Measurements from ENCODE around the gene ITGAX. TPM values are rescaled to one million over a fixed set of nuclear protein-coding genes. Genes with fewer than 3 reads are reported as not detected.
"Not testable (repeated sequence)": the region's sequence is repeated elsewhere in the genome, so short reads cannot be mapped to it uniquely, and the experiment has no call there.

The ITGAX gene
- total RNA-seq, result not detected in 2 replicates
- long read RNA-seq, result 0 reads

DNA sequence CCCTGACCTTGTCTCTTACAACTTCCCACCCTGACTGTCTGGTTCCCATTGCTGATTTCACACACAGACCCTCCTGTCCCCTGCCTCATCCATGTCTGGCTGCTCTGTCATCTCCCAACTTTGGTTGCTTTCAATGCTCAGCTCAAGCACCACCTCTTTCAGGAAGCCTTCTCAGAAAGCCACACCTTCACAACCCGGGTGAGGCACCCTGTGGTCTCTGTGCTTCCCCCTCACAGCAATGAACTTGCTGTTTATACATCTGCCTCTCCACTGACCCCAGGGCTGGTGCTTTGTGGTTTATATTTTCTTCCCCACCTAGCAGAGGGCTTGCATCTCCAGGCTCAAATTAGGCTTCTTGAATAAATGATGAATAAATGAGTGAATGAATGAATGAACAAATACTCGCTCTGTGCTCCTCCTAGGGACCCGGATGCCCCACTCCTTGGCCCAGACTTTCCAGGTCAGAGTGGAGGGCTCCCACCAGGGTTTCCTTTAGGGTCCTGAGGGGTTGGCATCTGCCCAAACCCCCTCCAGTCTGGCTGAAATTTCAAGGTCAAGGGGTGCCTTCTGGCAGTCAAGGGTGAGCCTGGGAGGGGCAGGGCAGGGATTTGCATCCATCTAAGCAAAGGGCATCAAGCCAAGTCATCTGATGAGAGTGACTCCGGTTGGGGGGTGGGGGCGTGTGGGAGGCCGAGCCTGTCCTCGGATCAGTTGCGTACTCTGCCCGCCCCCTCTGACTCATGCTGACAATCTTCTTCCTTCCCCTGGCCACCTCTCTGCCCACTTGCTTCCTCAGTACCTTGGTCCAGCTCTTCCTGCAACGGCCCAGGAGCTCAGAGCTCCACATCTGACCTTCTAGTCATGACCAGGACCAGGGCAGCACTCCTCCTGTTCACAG lies at the start of gene ITGAX:
Gene ITGAX (plus strand): TSS at position 783 of the 898 bp plus-strand sequence. CDS start 79 bp downstream, at position 862.
- no peaks in the 10 kb centered on the region for H3K4me1 Mint-ChIP-seq (ENCODE audit: unreplicated experiment)
- H3K9me3 Mint-ChIP-seq (ENCODE audit: unreplicated experiment), result no peaks in the 10 kb centered on the region
- no peak within 1 kb of the TSS for H3K4me3 Mint-ChIP-seq (ENCODE audit: unreplicated experiment)
- H3K27ac Mint-ChIP-seq (ENCODE audit: unreplicated experiment), result no peak within 1 kb of the TSS
- H3K36me3 Mint-ChIP-seq (ENCODE audit: unreplicated experiment), result no peaks in the 10 kb centered on the region
- no peaks in the 10 kb centered on the region for H3K27me3 Mint-ChIP-seq (ENCODE audit: unreplicated experiment)
- TF ChIP-seq, protein P1, sequence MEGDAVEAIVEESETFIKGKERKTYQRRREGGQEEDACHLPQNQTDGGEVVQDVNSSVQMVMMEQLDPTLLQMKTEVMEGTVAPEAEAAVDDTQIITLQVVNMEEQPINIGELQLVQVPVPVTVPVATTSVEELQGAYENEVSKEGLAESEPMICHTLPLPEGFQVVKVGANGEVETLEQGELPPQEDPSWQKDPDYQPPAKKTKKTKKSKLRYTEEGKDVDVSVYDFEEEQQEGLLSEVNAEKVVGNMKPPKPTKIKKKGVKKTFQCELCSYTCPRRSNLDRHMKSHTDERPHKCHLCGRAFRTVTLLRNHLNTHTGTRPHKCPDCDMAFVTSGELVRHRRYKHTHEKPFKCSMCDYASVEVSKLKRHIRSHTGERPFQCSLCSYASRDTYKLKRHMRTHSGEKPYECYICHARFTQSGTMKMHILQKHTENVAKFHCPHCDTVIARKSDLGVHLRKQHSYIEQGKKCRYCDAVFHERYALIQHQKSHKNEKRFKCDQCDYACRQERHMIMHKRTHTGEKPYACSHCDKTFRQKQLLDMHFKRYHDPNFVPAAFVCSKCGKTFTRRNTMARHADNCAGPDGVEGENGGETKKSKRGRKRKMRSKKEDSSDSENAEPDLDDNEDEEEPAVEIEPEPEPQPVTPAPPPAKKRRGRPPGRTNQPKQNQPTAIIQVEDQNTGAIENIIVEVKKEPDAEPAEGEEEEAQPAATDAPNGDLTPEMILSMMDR (IDR thresholded peaks at IDR 0.05), result no peak
- DNase-seq (ENCODE audit: extremely low spot score, unreplicated experiment), result no peak

DNA sequence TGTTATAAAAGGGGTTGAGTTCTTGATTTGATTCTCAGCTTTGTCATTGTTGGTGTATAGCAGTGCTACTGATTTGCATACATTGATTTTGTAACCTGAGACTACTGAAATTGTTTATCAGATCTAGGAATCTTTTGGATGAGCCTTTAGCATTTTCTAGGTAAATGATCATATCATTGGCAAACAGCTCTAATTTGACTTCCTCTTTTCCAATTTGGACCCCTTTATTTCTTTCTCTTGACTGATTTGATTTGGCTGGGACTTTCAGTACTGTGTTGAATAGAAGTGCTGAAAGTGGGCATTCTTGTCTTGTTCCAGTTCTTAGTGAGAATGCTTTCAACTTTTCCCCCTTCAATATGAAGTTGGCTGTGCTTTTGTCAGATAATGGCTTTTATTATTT lies 49.8 kb upstream of the ITGAX start:
- H3K27me3 Mint-ChIP-seq (ENCODE audit: unreplicated experiment), result peaks cover 25% of the 10 kb centered on the region
- no peak for DNase-seq (ENCODE audit: extremely low spot score, unreplicated experiment)
- no peaks in the 10 kb centered on the region for H3K4me1 Mint-ChIP-seq (ENCODE audit: unreplicated experiment)
- H3K27ac Mint-ChIP-seq (ENCODE audit: unreplicated experiment), result no peak overlapping the region
- TF ChIP-seq, protein P1 (IDR thresholded peaks at IDR 0.05), result no peak
- no peaks in the 10 kb centered on the region for H3K9me3 Mint-ChIP-seq (ENCODE audit: unreplicated experiment)
- no peaks in the 10 kb centered on the region for H3K36me3 Mint-ChIP-seq (ENCODE audit: unreplicated experiment)
- no peak overlapping the region for H3K4me3 Mint-ChIP-seq (ENCODE audit: unreplicated experiment)

DNA sequence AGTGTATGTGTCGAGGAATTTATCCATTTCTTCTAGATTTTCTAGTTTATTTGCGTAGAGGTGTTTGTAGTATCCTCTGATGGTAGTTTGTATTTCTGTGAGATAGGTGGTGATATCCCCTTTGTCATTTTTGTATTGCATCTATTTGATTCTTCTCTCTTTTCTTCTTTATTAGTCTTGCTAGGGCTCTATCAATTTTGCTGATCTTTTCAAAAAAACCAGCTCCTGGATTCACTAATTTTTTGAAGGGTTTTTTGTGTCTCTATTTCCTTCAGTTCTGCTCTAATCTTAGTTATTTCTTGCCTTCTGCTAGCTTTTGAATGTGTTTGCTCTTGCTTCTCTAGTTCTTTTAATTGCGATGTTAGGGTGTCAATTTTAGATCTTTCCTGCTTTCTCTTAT lies 46.6 kb upstream of the ITGAX start:
- H3K27ac Mint-ChIP-seq (ENCODE audit: unreplicated experiment), result not testable (repeated sequence)

DNA sequence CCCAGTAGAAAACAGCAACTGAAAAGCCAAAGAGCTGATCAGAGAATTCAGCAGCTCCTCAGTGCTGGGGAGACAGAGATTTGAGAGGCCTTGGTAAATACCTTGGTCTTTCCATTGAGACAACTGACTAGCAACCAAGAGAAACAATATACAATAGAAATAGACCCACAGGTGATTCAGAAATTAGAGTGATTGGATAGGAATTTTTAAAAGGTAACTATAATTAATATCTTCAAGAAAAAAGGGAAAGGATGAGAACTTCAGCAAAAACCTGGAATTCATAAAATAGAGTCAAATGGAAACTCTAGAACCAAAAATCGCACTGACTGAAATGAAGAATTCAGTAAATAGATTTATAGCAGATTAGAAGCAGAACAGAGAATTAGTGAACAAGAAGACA lies 32.5 kb upstream of the ITGAX start:
- Mint-ChIP-seq H3K27me3 (ENCODE audit: unreplicated experiment) (no peaks in the 10 kb centered on the region), H3K4me3 (ENCODE audit: unreplicated experiment) (no peak overlapping the region), H3K9me3 (ENCODE audit: unreplicated experiment) (peaks cover 16% of the 10 kb centered on the region), H3K4me1 (ENCODE audit: unreplicated experiment) (no peaks in the 10 kb centered on the region), H3K36me3 (ENCODE audit: unreplicated experiment) (no peaks in the 10 kb centered on the region), H3K27ac (ENCODE audit: unreplicated experiment) (no peak overlapping the region)
- TF ChIP-seq, protein P1 (IDR thresholded peaks at IDR 0.05), result no peak
- DNase-seq (ENCODE audit: extremely low spot score, unreplicated experiment), result no peak

More for the DNA sequence above, 46.6 kb upstream of the ITGAX start:
- not testable (repeated sequence) for H3K9me3 Mint-ChIP-seq (ENCODE audit: unreplicated experiment); H3K36me3 Mint-ChIP-seq (ENCODE audit: unreplicated experiment); H3K4me3 Mint-ChIP-seq (ENCODE audit: unreplicated experiment); DNase-seq (ENCODE audit: extremely low spot score, unreplicated experiment); H3K4me1 Mint-ChIP-seq (ENCODE audit: unreplicated experiment)
- H3K27me3 Mint-ChIP-seq (ENCODE audit: unreplicated experiment), result peaks cover 13% of the 10 kb centered on the region

- H3K4me3 Mint-ChIP-seq (ENCODE audit: unreplicated experiment), result no peak overlapping the region
- TF ChIP-seq, protein P1 (IDR thresholded peaks at IDR 0.05), result no peak
- no peaks in the 10 kb centered on the region for H3K27me3 Mint-ChIP-seq (ENCODE audit: unreplicated experiment)
- no peaks in the 10 kb centered on the region for H3K36me3 Mint-ChIP-seq (ENCODE audit: unreplicated experiment)
- no peaks in the 10 kb centered on the region for H3K4me1 Mint-ChIP-seq (ENCODE audit: unreplicated experiment)
- no peak for DNase-seq (ENCODE audit: extremely low spot score, unreplicated experiment)
- no peak overlapping the region for H3K27ac Mint-ChIP-seq (ENCODE audit: unreplicated experiment)
- peaks cover 8% of the 10 kb centered on the region for H3K9me3 Mint-ChIP-seq (ENCODE audit: unreplicated experiment)
Observed at GRCh38 chr16:31323959-31324629, 30.9 kb upstream of the ITGAX start.
